GM23338 (cell line): ENCODE data around the gene FAM118B. TPM values are rescaled to one million over a fixed set of nuclear protein-coding genes. Genes with fewer than 3 reads are reported as not detected.

Source experiments
- ATAC-seq: fragments of 200-7000 bp; cut with Tn5 transposase; 3 replicates; pipeline ENCODE4 v1.9.1; 2020
- DNase-seq: peaks from one replicate; pipeline ENCODE4 v3.0.0-alpha.2; 2015; ENCODE audit warnings: low spot score
- H2AFZ ChIP-seq: fragments of 200-600 bp; sonication (generic); 2 replicates; pipeline ENCODE4 v1.8.0; 2016; ENCODE audit warnings: antibody characterized with exemption, mild to moderate bottlenecking, moderate library complexity
- H3F3A ChIP-seq: fragments of 200-600 bp; sonication (generic); replicated peaks from 2 replicates; pipeline ENCODE4 v1.8.0; 2017; ENCODE audit warnings: antibody characterized with exemption, mixed run types, low read depth
- H3K27ac ChIP-seq: fragments of 200-600 bp; sonication (generic); 2 replicates; pipeline ENCODE4 v1.6.1; 2016; ENCODE audit warnings: low read depth
- H3K27me3 ChIP-seq: fragments of 200-600 bp; sonication (generic); 2 replicates; pipeline ENCODE4 v1.8.0; 2016; ENCODE audit warnings: mild to moderate bottlenecking, mixed run types, moderate library complexity; ENCODE audit not compliant: insufficient read depth
- H3K36me3 ChIP-seq: fragments of 200-600 bp; sonication (generic); 2 replicates; pipeline ENCODE4 v1.8.0; 2016; ENCODE audit warnings: mild to moderate bottlenecking; ENCODE audit not compliant: insufficient read depth
- H3K4me1 ChIP-seq: fragments of 200-600 bp; sonication (generic); 2 replicates; pipeline ENCODE4 v1.8.0; 2016; ENCODE audit warnings: mild to moderate bottlenecking, moderate library complexity; ENCODE audit not compliant: insufficient read depth
- H3K4me2 ChIP-seq: fragments of 200-600 bp; sonication (generic); 2 replicates; pipeline ENCODE4 v1.7.1; 2017; ENCODE audit warnings: mixed run types
- H3K4me3 ChIP-seq: fragments of 200-600 bp; sonication (generic); 2 replicates; pipeline ENCODE4 v1.6.1; 2016; ENCODE audit warnings: mixed run types
- H3K79me2 ChIP-seq: fragments of 200-600 bp; sonication (generic); replicated peaks from 2 replicates; pipeline ENCODE4 v1.8.0; 2017; ENCODE audit warnings: mild to moderate bottlenecking; ENCODE audit not compliant: insufficient read depth
- H3K9me2 ChIP-seq: fragments of 200-600 bp; sonication (generic); 2 replicates; pipeline ENCODE4 v1.8.0; 2017; ENCODE audit not compliant: insufficient read depth
- H4K20me1 ChIP-seq: fragments of 200-600 bp; sonication (generic); replicated peaks from 2 replicates; pipeline ENCODE4 v1.8.0; 2017; ENCODE audit warnings: mild to moderate bottlenecking; ENCODE audit not compliant: insufficient read depth
- H3K27ac Mint-ChIP-seq: 2 replicates; pipeline ENCODE4 v1.8.0; 2020; ENCODE audit warnings: inconsistent platforms, mild to moderate bottlenecking, moderate library complexity, mixed read lengths
- H3K27me3 Mint-ChIP-seq: 3 replicates; pipeline ENCODE4 v1.8.0; 2022; ENCODE audit warnings: low read depth, mild to moderate bottlenecking, moderate library complexity, mixed read lengths, inconsistent platforms; ENCODE audit not compliant: insufficient read depth, poor library complexity
- H3K36me3 Mint-ChIP-seq: 3 replicates; pipeline ENCODE4 v1.8.0; 2021; ENCODE audit warnings: low read depth, mild to moderate bottlenecking, inconsistent platforms, moderate library complexity, mixed read lengths
- H3K4me1 Mint-ChIP-seq: 3 replicates; pipeline ENCODE4 v1.8.0; 2020; ENCODE audit warnings: mild to moderate bottlenecking, inconsistent platforms, mixed read lengths
- H3K4me3 Mint-ChIP-seq: 3 replicates; pipeline ENCODE4 v1.8.0; 2021; ENCODE audit warnings: moderate library complexity, mild to moderate bottlenecking, inconsistent platforms, mixed read lengths
- H3K9me3 Mint-ChIP-seq: 3 replicates; pipeline ENCODE4 v1.8.0; 2020; ENCODE audit warnings: moderate library complexity, mild to moderate bottlenecking, inconsistent platforms, mixed read lengths
- CREB1 ChIP-seq: fragments of 250-450 bp; sonication (Bioruptor Pico); IDR thresholded peaks from 2 replicates; pipeline ENCODE4 v1.5.0; 2020; ENCODE audit warnings: low read depth, mild to moderate bottlenecking, moderate library complexity
- EZH2 ChIP-seq: fragments of 200-600 bp; sonication (generic); IDR thresholded peaks from one replicate; pipeline ENCODE4 v1.8.0; 2017; ENCODE audit warnings: antibody characterized with exemption, mild to moderate bottlenecking, low read depth; ENCODE audit not compliant: unreplicated experiment
- EZH2phosphoT487 ChIP-seq: fragments of 200-600 bp; sonication (generic); IDR thresholded peaks from one replicate; pipeline ENCODE4 v1.8.1; 2018; ENCODE audit warnings: antibody characterized with exemption; ENCODE audit not compliant: unreplicated experiment
- JUNB ChIP-seq: IDR thresholded peaks from one replicate; pipeline ENCODE4 v1.6.1; 2016; ENCODE audit warnings: antibody characterized with exemption; ENCODE audit not compliant: unreplicated experiment
- NANOG ChIP-seq: IDR thresholded peaks from 2 replicates; pipeline ENCODE4 v1.6.1; 2016; ENCODE audit warnings: antibody characterized with exemption, borderline replicate concordance
- POLR2AphosphoS5 ChIP-seq: IDR thresholded peaks from 2 replicates; pipeline ENCODE4 v1.6.1; 2016; ENCODE audit warnings: antibody characterized with exemption, low read depth
- STAT1 ChIP-seq: IDR thresholded peaks from one replicate; pipeline ENCODE4 v1.6.1; 2016; ENCODE audit warnings: antibody characterized with exemption; ENCODE audit not compliant: unreplicated experiment
- ZNF114 ChIP-seq: fragments of 250-450 bp; sonication (Bioruptor Pico); IDR thresholded peaks from 2 replicates; pipeline ENCODE4 v1.5.0; 2020; ENCODE audit warnings: mild to moderate bottlenecking, moderate library complexity
- ZNF331 ChIP-seq: fragments of 250-450 bp; sonication (Bioruptor Pico); IDR thresholded peaks from 2 replicates; pipeline ENCODE4 v1.5.0; 2020; ENCODE audit warnings: low read depth, mild to moderate bottlenecking, moderate library complexity
- polyA plus RNA-seq: library from polyadenylated mRNA; unstranded; fragments of >200 nt; fragmentation: Nextera tagmentation; extraction: Ambion mirVana; gene quantifications from 2 replicates; pipeline ENCODE4 v1.2.1, GENCODE V29; 2016
- total RNA-seq: library from RNA; depleted of rRNA; stranded (reverse); fragments of >200 nt; shearing (Covaris generic); gene quantifications from 2 replicates; pipeline ENCODE4 v1.2.3, GENCODE V29; 2014
- TF ChIP-seq, protein P1 (sequence below), 2 experiments: fragments of 200-600 bp in 1 of 2; sonication (generic) in 1 of 2; conservative IDR thresholded peaks; 2 replicates each; pipeline versions ENCODE4 v1.5.1 to v1.6.1; 2016 to 2017; ENCODE audit warnings: antibody characterized with exemption in 2 of 2, low read depth in 2 of 2, mild to moderate bottlenecking in 2 of 2, moderate library complexity in 1 of 2
- TF ChIP-seq, protein P2 (sequence below): IDR thresholded peaks from 2 replicates; pipeline ENCODE4 v1.6.1; 2016; ENCODE audit warnings: antibody characterized with exemption
- TF ChIP-seq, protein P3 (sequence below): IDR thresholded peaks from one replicate; pipeline ENCODE4 v1.6.1; 2018; ENCODE audit warnings: antibody characterized with exemption; ENCODE audit not compliant: unreplicated experiment
- TF ChIP-seq, protein P4 (sequence below): fragments of 250-450 bp; sonication (Bioruptor Pico); IDR thresholded peaks from 2 replicates; pipeline ENCODE4 v1.5.0; 2020; ENCODE audit warnings: mild to moderate bottlenecking, moderate library complexity

Gene FAM118B
- total and polyA plus RNA-seq, 2 experiments from 2014 or later, result 33.7 to 43.4 TPM

DNA sequence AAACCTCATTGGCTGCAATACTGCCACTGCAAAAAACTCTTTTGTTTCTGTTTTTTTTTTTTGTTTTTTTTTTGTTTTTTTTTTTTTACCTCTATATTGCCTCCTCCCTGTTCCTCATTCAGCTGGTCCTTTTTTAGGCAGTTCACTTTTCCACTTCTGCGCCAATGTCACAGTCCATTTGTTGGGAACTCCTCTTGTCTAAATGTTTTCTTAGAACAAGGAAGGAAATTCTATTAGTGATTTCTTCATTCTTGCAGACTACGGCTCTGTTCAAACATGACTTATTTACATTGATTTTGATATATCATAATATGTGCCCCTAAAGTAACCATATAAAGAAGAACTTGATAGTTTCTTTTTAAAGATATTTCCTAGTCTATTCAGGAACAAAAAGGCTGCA, 2.9 kb downstream of the FAM118B start:
- Histone ChIP-seq H3K36me3 (peaks cover 5% of the 10 kb centered on the region; the same call in 1 of the 2 replicates), H3K27ac (no peak overlapping the region), H3F3A (no peaks in the 10 kb centered on the region; the same call in 1 of the 2 replicates), H3K4me3 (no peak overlapping the region), H3K27me3 (no peaks in the 10 kb centered on the region), H3K9me2 (no peaks in the 10 kb centered on the region), H3K4me1 (peaks cover 19% of the 10 kb centered on the region), H4K20me1 (peaks cover 59% of the 10 kb centered on the region), H2AFZ (no peak overlapping the region), H3K4me2 (no peak overlapping the region), H3K79me2 (peaks cover 92% of the 10 kb centered on the region)
- Mint-ChIP-seq H3K9me3 (peaks cover 2% of the 10 kb centered on the region; the same call in 1 of the 3 replicates), H3K27me3 (peaks cover 8% of the 10 kb centered on the region), H3K4me3 (no peak overlapping the region), H3K36me3 (peaks cover 14% of the 10 kb centered on the region), H3K27ac (no peak overlapping the region), H3K4me1 (peaks cover 16% of the 10 kb centered on the region)
- ATAC-seq (no peak), DNase-seq (no peak)
- TF ChIP-seq NANOG, result no peak
- no peak for TF ChIP-seq ZNF331
- TF ChIP-seq EZH2phosphoT487, result no peak
- TF ChIP-seq, protein P1, sequence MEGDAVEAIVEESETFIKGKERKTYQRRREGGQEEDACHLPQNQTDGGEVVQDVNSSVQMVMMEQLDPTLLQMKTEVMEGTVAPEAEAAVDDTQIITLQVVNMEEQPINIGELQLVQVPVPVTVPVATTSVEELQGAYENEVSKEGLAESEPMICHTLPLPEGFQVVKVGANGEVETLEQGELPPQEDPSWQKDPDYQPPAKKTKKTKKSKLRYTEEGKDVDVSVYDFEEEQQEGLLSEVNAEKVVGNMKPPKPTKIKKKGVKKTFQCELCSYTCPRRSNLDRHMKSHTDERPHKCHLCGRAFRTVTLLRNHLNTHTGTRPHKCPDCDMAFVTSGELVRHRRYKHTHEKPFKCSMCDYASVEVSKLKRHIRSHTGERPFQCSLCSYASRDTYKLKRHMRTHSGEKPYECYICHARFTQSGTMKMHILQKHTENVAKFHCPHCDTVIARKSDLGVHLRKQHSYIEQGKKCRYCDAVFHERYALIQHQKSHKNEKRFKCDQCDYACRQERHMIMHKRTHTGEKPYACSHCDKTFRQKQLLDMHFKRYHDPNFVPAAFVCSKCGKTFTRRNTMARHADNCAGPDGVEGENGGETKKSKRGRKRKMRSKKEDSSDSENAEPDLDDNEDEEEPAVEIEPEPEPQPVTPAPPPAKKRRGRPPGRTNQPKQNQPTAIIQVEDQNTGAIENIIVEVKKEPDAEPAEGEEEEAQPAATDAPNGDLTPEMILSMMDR (conservative IDR thresholded peaks at IDR 0.05; ENCODE audit: low read depth in 2 of 2), result no peak
- TF ChIP-seq, protein P2, sequence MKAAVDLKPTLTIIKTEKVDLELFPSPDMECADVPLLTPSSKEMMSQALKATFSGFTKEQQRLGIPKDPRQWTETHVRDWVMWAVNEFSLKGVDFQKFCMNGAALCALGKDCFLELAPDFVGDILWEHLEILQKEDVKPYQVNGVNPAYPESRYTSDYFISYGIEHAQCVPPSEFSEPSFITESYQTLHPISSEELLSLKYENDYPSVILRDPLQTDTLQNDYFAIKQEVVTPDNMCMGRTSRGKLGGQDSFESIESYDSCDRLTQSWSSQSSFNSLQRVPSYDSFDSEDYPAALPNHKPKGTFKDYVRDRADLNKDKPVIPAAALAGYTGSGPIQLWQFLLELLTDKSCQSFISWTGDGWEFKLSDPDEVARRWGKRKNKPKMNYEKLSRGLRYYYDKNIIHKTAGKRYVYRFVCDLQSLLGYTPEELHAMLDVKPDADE, result no peak
- TF ChIP-seq, protein P3, sequence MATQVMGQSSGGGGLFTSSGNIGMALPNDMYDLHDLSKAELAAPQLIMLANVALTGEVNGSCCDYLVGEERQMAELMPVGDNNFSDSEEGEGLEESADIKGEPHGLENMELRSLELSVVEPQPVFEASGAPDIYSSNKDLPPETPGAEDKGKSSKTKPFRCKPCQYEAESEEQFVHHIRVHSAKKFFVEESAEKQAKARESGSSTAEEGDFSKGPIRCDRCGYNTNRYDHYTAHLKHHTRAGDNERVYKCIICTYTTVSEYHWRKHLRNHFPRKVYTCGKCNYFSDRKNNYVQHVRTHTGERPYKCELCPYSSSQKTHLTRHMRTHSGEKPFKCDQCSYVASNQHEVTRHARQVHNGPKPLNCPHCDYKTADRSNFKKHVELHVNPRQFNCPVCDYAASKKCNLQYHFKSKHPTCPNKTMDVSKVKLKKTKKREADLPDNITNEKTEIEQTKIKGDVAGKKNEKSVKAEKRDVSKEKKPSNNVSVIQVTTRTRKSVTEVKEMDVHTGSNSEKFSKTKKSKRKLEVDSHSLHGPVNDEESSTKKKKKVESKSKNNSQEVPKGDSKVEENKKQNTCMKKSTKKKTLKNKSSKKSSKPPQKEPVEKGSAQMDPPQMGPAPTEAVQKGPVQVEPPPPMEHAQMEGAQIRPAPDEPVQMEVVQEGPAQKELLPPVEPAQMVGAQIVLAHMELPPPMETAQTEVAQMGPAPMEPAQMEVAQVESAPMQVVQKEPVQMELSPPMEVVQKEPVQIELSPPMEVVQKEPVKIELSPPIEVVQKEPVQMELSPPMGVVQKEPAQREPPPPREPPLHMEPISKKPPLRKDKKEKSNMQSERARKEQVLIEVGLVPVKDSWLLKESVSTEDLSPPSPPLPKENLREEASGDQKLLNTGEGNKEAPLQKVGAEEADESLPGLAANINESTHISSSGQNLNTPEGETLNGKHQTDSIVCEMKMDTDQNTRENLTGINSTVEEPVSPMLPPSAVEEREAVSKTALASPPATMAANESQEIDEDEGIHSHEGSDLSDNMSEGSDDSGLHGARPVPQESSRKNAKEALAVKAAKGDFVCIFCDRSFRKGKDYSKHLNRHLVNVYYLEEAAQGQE, result no peak
- TF ChIP-seq EZH2, result no peak
- TF ChIP-seq STAT1, result no peak
- TF ChIP-seq, protein P4, sequence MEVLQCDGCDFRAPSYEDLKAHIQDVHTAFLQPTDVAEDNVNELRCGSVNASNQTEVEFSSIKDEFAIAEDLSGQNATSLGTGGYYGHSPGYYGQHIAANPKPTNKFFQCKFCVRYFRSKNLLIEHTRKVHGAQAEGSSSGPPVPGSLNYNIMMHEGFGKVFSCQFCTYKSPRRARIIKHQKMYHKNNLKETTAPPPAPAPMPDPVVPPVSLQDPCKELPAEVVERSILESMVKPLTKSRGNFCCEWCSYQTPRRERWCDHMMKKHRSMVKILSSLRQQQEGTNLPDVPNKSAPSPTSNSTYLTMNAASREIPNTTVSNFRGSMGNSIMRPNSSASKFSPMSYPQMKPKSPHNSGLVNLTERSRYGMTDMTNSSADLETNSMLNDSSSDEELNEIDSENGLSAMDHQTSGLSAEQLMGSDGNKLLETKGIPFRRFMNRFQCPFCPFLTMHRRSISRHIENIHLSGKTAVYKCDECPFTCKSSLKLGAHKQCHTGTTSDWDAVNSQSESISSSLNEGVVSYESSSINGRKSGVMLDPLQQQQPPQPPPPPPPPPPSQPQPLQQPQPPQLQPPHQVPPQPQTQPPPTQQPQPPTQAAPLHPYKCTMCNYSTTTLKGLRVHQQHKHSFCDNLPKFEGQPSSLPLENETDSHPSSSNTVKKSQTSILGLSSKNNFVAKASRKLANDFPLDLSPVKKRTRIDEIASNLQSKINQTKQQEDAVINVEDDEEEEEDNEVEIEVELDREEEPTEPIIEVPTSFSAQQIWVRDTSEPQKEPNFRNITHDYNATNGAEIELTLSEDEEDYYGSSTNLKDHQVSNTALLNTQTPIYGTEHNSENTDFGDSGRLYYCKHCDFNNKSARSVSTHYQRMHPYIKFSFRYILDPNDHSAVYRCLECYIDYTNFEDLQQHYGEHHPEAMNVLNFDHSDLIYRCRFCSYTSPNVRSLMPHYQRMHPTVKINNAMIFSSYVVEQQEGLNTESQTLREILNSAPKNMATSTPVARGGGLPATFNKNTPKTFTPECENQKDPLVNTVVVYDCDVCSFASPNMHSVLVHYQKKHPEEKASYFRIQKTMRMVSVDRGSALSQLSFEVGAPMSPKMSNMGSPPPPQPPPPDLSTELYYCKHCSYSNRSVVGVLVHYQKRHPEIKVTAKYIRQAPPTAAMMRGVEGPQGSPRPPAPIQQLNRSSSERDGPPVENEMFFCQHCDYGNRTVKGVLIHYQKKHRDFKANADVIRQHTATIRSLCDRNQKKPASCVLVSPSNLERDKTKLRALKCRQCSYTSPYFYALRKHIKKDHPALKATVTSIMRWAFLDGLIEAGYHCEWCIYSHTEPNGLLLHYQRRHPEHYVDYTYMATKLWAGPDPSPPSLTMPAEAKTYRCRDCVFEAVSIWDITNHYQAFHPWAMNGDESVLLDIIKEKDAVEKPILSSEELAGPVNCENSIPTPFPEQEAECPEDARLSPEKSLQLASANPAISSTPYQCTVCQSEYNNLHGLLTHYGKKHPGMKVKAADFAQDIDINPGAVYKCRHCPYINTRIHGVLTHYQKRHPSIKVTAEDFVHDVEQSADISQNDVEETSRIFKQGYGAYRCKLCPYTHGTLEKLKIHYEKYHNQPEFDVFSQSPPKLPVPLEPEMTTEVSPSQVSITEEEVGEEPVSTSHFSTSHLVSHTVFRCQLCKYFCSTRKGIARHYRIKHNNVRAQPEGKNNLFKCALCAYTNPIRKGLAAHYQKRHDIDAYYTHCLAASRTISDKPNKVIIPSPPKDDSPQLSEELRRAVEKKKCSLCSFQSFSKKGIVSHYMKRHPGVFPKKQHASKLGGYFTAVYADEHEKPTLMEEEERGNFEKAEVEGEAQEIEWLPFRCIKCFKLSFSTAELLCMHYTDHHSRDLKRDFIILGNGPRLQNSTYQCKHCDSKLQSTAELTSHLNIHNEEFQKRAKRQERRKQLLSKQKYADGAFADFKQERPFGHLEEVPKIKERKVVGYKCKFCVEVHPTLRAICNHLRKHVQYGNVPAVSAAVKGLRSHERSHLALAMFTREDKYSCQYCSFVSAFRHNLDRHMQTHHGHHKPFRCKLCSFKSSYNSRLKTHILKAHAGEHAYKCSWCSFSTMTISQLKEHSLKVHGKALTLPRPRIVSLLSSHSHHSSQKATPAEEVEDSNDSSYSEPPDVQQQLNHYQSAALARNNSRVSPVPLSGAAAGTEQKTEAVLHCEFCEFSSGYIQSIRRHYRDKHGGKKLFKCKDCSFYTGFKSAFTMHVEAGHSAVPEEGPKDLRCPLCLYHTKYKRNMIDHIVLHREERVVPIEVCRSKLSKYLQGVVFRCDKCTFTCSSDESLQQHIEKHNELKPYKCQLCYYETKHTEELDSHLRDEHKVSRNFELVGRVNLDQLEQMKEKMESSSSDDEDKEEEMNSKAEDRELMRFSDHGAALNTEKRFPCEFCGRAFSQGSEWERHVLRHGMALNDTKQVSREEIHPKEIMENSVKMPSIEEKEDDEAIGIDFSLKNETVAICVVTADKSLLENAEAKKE (CRISPR knock-in tag), result no peak
- TF ChIP-seq ZNF114, result no peak
- no peak for TF ChIP-seq CREB1 (CRISPR knock-in tag)
- TF ChIP-seq POLR2AphosphoS5, result no peak
- TF ChIP-seq JUNB, result no peak
